Head of caudate nucleus (tissue), 42 donors: ENCODE measurements around the gene MTCL1.

Experiments used
- DNase-seq, 42 donors: peaks; one replicate each; pipeline versions ENCODE4 v3.0.0 to v3.0.0-alpha.2; 2020 to 2021; ENCODE audit warnings: mixed read lengths in 7 of 42
- intact Hi-C: fragments of 100-400 bp; cut with DNase I; formaldehyde crosslinking; loops from one replicate; pipeline ENCODE4 v1.15.0; 2022

Gene MTCL1

GRCh38 chr18:8705238-8705960 lies at the start of gene MTCL1:
Gene MTCL1 (plus strand): TSS chr18:8705556. CDS start chr18:8705661, 105 bp downstream.
- peak in 33 of 42 donors; percentile 3 to 72 (median 45) for DNase-seq
- intact Hi-C loops, result loop anchor here (10.0 kb wide), 1 partner anchor 429 kb away; the partner anchor contains the start of gene ANKRD12

GRCh38 chr18:8656232-8656631 lies 49.1 kb upstream of the MTCL1 start:
- intact Hi-C loops, result no loop called here
- DNase-seq, result no peak

- intact Hi-C loops, result no loop called here
- peak in 3 of 42 donors; percentile 10 to 38 (median 35) for DNase-seq
Measured at GRCh38 chr18:8657050-8657820, 48.1 kb upstream of the MTCL1 start.

- intact Hi-C loops, result no loop called here
- peak in 10 of 42 donors; percentile 5 to 52 (median 28) for DNase-seq
Measured at GRCh38 chr18:8657873-8658470, 47.4 kb upstream of the MTCL1 start.

- no peak for DNase-seq
- intact Hi-C loops, result no loop called here
Measured at GRCh38 chr18:8658858-8659485, 46.4 kb upstream of the MTCL1 start.

GRCh38 chr18:8659609-8660242 lies 45.6 kb upstream of the MTCL1 start:
- intact Hi-C loops, result no loop called here
- DNase-seq, result no peak

GRCh38 chr18:8660316-8660715 lies 45.0 kb upstream of the MTCL1 start:
- intact Hi-C loops, result no loop called here
- DNase-seq, result no peak

- intact Hi-C loops, result loop anchor here (2.0 kb wide), 1 partner anchor 35 kb away; no protein-coding TSS in a partner anchor
- DNase-seq, result peak in 6 of 42 donors; percentile 15 to 57 (median 20)
Measured at GRCh38 chr18:8661754-8662559, 43.4 kb upstream of the MTCL1 start.

- DNase-seq, result no peak
- intact Hi-C loops, result loop anchor here (2.0 kb wide), 1 partner anchor 34 kb away; no protein-coding TSS in a partner anchor
Measured at GRCh38 chr18:8662560-8663255, 42.6 kb upstream of the MTCL1 start.

GRCh38 chr18:8667846-8668245 lies 37.5 kb upstream of the MTCL1 start:
- no peak for DNase-seq
- intact Hi-C loops, result no loop called here

GRCh38 chr18:8668381-8668780 lies 37.0 kb upstream of the MTCL1 start:
- intact Hi-C loops, result no loop called here
- DNase-seq, result no peak

GRCh38 chr18:8669571-8669970 lies 35.8 kb upstream of the MTCL1 start:
- intact Hi-C loops, result no loop called here
- DNase-seq, result no peak

GRCh38 chr18:8673256-8674209 lies 31.8 kb upstream of the MTCL1 start:
- no peak for DNase-seq
- intact Hi-C loops, result no loop called here

- intact Hi-C loops, result no loop called here
- DNase-seq, result no peak
Measured at GRCh38 chr18:8675057-8675456, 30.3 kb upstream of the MTCL1 start.

GRCh38 chr18:8681196-8681595 lies 24.2 kb upstream of the MTCL1 start:
- intact Hi-C loops, result no loop called here
- DNase-seq, result no peak

GRCh38 chr18:8684577-8684976 lies 20.8 kb upstream of the MTCL1 start:
- DNase-seq, result no peak
- intact Hi-C loops, result no loop called here
